ENCODE data around the gene SENP2.
"Not testable (repeated sequence)": the region's sequence is repeated elsewhere in the genome, so short reads cannot be mapped to it uniquely, and the experiment has no call there.

The SENP2 gene

GRCh38 chr3:185631508-185632206 lies 45.6 kb downstream of the SENP2 start:
- no peak overlapping the region for H3K4me3 ChIP-seq (IDR thresholded peaks at IDR 0.05; ENCODE audit: insufficient read depth, low read depth, low read length)
- H3K27ac ChIP-seq = no peak overlapping the region
- no peaks in the 10 kb centered on the region for H3K79me2 ChIP-seq (ENCODE audit: insufficient read depth, low read depth)
- no peak overlapping the region for H3K9ac ChIP-seq
- H2AFZ ChIP-seq (ENCODE audit: low read depth) = no peak overlapping the region
- H3K36me3 ChIP-seq (ENCODE audit: insufficient read depth) = no peaks in the 10 kb centered on the region; the same call in 1 of the 2 replicates
- H3K4me2 ChIP-seq = no peak overlapping the region
- no peak for TF ChIP-seq CTCF (conservative IDR thresholded peaks at IDR 0.05; ENCODE audit: low read depth, low read length)
- no peaks in the 10 kb centered on the region for H3K27me3 ChIP-seq (ENCODE audit: insufficient read depth, low read depth)
- no peaks in the 10 kb centered on the region for H4K20me1 ChIP-seq (ENCODE audit: insufficient read depth)
- H3K4me1 ChIP-seq (ENCODE audit: low read depth, poor library complexity, severe bottlenecking) = peaks cover 14% of the 10 kb centered on the region

DNA sequence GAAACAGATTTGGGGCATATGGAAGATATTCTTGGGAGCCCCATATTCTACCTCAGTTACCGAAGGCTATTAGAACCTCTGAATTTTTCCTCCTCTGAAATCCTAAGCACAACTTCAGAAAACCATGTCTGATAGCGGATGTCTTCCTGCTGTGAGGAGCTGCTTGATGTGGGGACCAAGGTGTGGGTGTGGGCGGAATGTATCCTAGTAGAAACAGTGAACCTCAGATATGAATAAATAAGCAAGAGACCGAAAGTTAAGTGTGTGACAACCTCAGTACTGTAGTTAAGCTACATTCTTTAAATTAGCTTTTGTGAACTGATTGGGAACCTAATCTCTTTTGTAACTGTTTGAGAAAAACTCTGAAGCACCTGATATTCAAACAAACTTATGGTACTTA lies 46.9 kb downstream of the SENP2 start:
- Histone ChIP-seq H3K79me2 (ENCODE audit: insufficient read depth, low read depth) (no peaks in the 10 kb centered on the region), H3K36me3 (ENCODE audit: insufficient read depth) (no peaks in the 10 kb centered on the region), H3K4me3 (IDR thresholded peaks at IDR 0.05; ENCODE audit: insufficient read depth, low read depth, low read length) (no peak overlapping the region), H3K4me1 (ENCODE audit: low read depth, poor library complexity, severe bottlenecking) (peaks cover 14% of the 10 kb centered on the region), H4K20me1 (ENCODE audit: insufficient read depth) (no peaks in the 10 kb centered on the region), H3K4me2 (no peak overlapping the region), H2AFZ (ENCODE audit: low read depth) (no peak overlapping the region), H3K9ac (no peak overlapping the region), H3K27ac (no peak overlapping the region), H3K27me3 (ENCODE audit: insufficient read depth, low read depth) (no peaks in the 10 kb centered on the region)
- no peak for TF ChIP-seq CTCF (conservative IDR thresholded peaks at IDR 0.05; ENCODE audit: low read depth, low read length)

- no peak for TF ChIP-seq CTCF (conservative IDR thresholded peaks at IDR 0.05; ENCODE audit: low read depth, low read length)
- Histone ChIP-seq H2AFZ (ENCODE audit: low read depth) (no peak overlapping the region), H3K79me2 (ENCODE audit: insufficient read depth, low read depth) (no peaks in the 10 kb centered on the region), H4K20me1 (ENCODE audit: insufficient read depth) (no peaks in the 10 kb centered on the region), H3K4me3 (IDR thresholded peaks at IDR 0.05; ENCODE audit: insufficient read depth, low read depth, low read length) (no peak overlapping the region), H3K27ac (no peak overlapping the region), H3K9ac (no peak overlapping the region), H3K4me2 (no peak overlapping the region), H3K27me3 (ENCODE audit: insufficient read depth, low read depth) (no peaks in the 10 kb centered on the region), H3K36me3 (ENCODE audit: insufficient read depth) (no peaks in the 10 kb centered on the region), H3K4me1 (ENCODE audit: low read depth, poor library complexity, severe bottlenecking) (peaks cover 14% of the 10 kb centered on the region)
Observed at GRCh38 chr3:185637388-185637787, 51.3 kb downstream of the SENP2 start.

DNA sequence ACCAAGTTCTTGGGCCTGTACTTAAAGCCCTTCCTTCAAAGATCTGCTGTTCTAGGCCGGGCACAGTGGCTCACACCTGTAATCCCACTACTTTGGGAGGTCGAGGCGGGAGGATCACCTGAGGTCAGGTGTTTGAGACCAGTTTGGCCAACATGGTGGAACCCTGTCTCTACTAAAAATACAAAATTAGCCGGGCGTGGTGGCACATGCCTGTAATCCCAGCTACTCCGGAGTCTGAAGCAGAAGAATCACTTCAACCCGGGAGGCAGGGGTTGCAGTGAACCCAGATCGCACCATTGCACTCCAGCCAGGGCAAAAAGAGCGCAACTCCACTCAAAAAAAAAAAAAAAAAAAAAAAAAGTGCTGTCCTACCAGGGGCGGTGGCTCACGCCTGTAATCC lies 52.6 kb downstream of the SENP2 start:
- not testable (repeated sequence) for H3K36me3 ChIP-seq (ENCODE audit: insufficient read depth); H3K27me3 ChIP-seq (ENCODE audit: insufficient read depth, low read depth); H4K20me1 ChIP-seq (ENCODE audit: insufficient read depth); H3K4me3 ChIP-seq (IDR thresholded peaks at IDR 0.05; ENCODE audit: insufficient read depth, low read depth, low read length); H2AFZ ChIP-seq (ENCODE audit: low read depth); H3K79me2 ChIP-seq (ENCODE audit: insufficient read depth, low read depth); H3K27ac ChIP-seq; H3K4me2 ChIP-seq; H3K9ac ChIP-seq
- peaks cover 14% of the 10 kb centered on the region for H3K4me1 ChIP-seq (ENCODE audit: low read depth, poor library complexity, severe bottlenecking)

- no peak overlapping the region for H3K4me3 ChIP-seq (IDR thresholded peaks at IDR 0.05; ENCODE audit: insufficient read depth, low read depth, low read length)
- H3K36me3 ChIP-seq (ENCODE audit: insufficient read depth) = no peaks in the 10 kb centered on the region
- H2AFZ ChIP-seq (ENCODE audit: low read depth) = no peak overlapping the region
- H3K79me2 ChIP-seq (ENCODE audit: insufficient read depth, low read depth) = no peaks in the 10 kb centered on the region
- no peak overlapping the region for H3K9ac ChIP-seq
- H3K27ac ChIP-seq = no peak overlapping the region
- no peak for TF ChIP-seq CTCF (conservative IDR thresholded peaks at IDR 0.05; ENCODE audit: low read depth, low read length)
- H3K27me3 ChIP-seq (ENCODE audit: insufficient read depth, low read depth) = no peaks in the 10 kb centered on the region
- no peaks in the 10 kb centered on the region for H4K20me1 ChIP-seq (ENCODE audit: insufficient read depth)
- H3K4me1 ChIP-seq (ENCODE audit: low read depth, poor library complexity, severe bottlenecking) = peaks cover 14% of the 10 kb centered on the region
- H3K4me2 ChIP-seq = no peak overlapping the region
Observed at GRCh38 chr3:185639632-185640206, 53.6 kb downstream of the SENP2 start.

Data from KMS-11 (cell line).